Prostate gland (tissue), 2 donors: ENCODE measurements around the gene PRCP. TPM values are rescaled to one million over a fixed set of nuclear protein-coding genes. Genes with fewer than 3 reads are reported as not detected.

Experiments used
- DNase-seq: peaks from one replicate; pipeline ENCODE4 v3.0.0-alpha.2; 2019; ENCODE audit warnings: low spot score
- H3K27ac ChIP-seq, 2 donors: fragments of 200-600 bp; sonication (generic); 2 replicates each; pipeline ENCODE4 v1.5.1; 2017 to 2019
- H3K27me3 ChIP-seq: fragments of 200-600 bp; sonication (generic); replicated peaks from 2 replicates; pipeline ENCODE4 v1.5.1; 2019; ENCODE audit not compliant: insufficient read depth
- H3K36me3 ChIP-seq, 2 donors: fragments of 200-600 bp; sonication (generic); 1 replicate in 1 of 2; 2 replicates in 1 of 2; pipeline versions ENCODE4 v1.5.1 to v1.8.1; 2017 to 2019
- H3K4me1 ChIP-seq: fragments of 200-600 bp; sonication (generic); replicated peaks from 2 replicates; pipeline ENCODE4 v1.5.1; 2019
- H3K4me3 ChIP-seq, 2 donors: fragments of 200-600 bp; sonication (generic); 2 replicates each; pipeline ENCODE4 v1.5.1; 2017 to 2019
- H3K9me3 ChIP-seq: fragments of 200-600 bp; sonication (generic); 2 replicates; pipeline ENCODE4 v1.5.1; 2017
- POLR2A ChIP-seq: fragments of 450-650 bp; IDR thresholded peaks from one replicate; pipeline ENCODE4 v1.6.1; 2016; ENCODE audit warnings: antibody characterized with exemption, mild to moderate bottlenecking
- POLR2AphosphoS5 ChIP-seq: sonication (generic); formaldehyde crosslinking; IDR thresholded peaks from one replicate; pipeline ENCODE4 v1.6.1; 2017; ENCODE audit warnings: antibody characterized with exemption
- WGBS: methylation state at CpG from one replicate; pipeline ENCODE4 v1.1.5; 2018; 5-methylcytosine and 5-hydroxymethylcytosine counted together
- intact Hi-C: fragments of 100-400 bp; cut with DNase I; formaldehyde crosslinking; loops from one replicate; pipeline ENCODE4 v1.14.2; 2022
- total RNA-seq, 2 donors: library from RNA; depleted of rRNA; stranded (reverse); fragments of >200 nt; gene quantifications; one replicate each; pipeline ENCODE4 v1.1.0, GENCODE V29; 2016
- TF ChIP-seq, protein P1 (sequence below), 4 experiments: fragments of 200-600 bp in 2 of 4; fragments of 450-650 bp in 2 of 4; sonication (generic) in 2 of 4; IDR thresholded peaks; 1 replicate in 3 of 4; 2 replicates in 1 of 4; pipeline ENCODE4 v1.5.1; 2016 to 2019; ENCODE audit warnings: antibody characterized with exemption in 4 of 4, mild to moderate bottlenecking in 2 of 4, moderate library complexity in 2 of 4

The PRCP gene
- total RNA-seq, 2 donors from 2014 or later: 41.8 to 67.7 TPM

DNA sequence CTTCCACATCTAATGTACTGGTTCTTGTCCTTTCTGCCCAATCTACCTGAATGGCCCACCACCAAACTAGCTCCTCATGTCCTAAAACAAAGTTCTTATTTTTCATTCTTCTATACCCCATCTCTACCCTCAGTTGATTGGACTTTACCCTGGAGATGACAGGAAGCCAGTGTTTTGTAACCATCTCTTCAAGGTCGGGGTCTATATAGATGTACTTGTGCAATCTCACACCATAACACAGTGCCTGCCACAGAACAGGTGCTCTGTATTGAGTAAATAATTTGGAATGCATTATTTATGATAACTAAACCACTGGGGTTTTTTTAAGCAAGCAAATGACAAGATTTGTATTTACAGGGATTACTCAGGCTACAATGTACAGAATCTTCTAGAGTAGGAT, 89.9 kb downstream of the PRCP start:
- H3K27me3 ChIP-seq: no peaks in the 10 kb centered on the region
- intact Hi-C loops: no loop called here
- no peaks in the 10 kb centered on the region for H3K36me3 ChIP-seq
- no peak overlapping the region for H3K27ac ChIP-seq
- TF ChIP-seq POLR2A (no peak), POLR2AphosphoS5 (no peak)
- TF ChIP-seq, protein P1, sequence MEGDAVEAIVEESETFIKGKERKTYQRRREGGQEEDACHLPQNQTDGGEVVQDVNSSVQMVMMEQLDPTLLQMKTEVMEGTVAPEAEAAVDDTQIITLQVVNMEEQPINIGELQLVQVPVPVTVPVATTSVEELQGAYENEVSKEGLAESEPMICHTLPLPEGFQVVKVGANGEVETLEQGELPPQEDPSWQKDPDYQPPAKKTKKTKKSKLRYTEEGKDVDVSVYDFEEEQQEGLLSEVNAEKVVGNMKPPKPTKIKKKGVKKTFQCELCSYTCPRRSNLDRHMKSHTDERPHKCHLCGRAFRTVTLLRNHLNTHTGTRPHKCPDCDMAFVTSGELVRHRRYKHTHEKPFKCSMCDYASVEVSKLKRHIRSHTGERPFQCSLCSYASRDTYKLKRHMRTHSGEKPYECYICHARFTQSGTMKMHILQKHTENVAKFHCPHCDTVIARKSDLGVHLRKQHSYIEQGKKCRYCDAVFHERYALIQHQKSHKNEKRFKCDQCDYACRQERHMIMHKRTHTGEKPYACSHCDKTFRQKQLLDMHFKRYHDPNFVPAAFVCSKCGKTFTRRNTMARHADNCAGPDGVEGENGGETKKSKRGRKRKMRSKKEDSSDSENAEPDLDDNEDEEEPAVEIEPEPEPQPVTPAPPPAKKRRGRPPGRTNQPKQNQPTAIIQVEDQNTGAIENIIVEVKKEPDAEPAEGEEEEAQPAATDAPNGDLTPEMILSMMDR (IDR thresholded peaks at IDR 0.05): no peak
- 82% methylated on average over 1 of the region's 1 CpG for WGBS
- DNase-seq: no peak
- H3K4me1 ChIP-seq: no peaks in the 10 kb centered on the region
- no peak overlapping the region for H3K4me3 ChIP-seq
- H3K9me3 ChIP-seq: no peaks in the 10 kb centered on the region

DNA sequence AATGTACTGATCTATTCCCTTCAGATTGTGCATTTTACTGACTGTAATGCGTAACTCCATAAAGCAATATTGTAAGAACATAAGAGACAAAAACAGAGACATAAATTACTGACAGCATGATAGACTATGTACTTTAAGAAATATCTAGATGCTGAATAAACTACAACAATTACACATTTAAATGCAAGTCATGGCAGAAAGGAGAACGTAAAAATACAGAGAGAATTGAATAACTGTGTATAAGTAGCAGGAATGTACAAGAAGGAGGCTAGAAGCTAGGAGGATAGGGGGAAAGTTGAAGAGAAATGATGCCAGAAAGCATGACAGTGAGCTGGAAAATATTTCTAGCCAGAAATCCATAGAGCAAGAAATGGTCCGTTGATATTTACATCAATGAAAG, 92.6 kb downstream of the PRCP start:
- H3K36me3 ChIP-seq: no peaks in the 10 kb centered on the region
- no peak overlapping the region for H3K4me3 ChIP-seq
- no peak for DNase-seq
- intact Hi-C loops: no loop called here
- H3K27me3 ChIP-seq: no peaks in the 10 kb centered on the region
- no peak for TF ChIP-seq POLR2A
- TF ChIP-seq, protein P1 (IDR thresholded peaks at IDR 0.05): no peak
- no peak for TF ChIP-seq POLR2AphosphoS5
- 88% methylated on average over 3 of the region's 3 CpGs for WGBS
- H3K4me1 ChIP-seq: no peaks in the 10 kb centered on the region
- H3K9me3 ChIP-seq: no peaks in the 10 kb centered on the region
- H3K27ac ChIP-seq: no peak overlapping the region

DNA sequence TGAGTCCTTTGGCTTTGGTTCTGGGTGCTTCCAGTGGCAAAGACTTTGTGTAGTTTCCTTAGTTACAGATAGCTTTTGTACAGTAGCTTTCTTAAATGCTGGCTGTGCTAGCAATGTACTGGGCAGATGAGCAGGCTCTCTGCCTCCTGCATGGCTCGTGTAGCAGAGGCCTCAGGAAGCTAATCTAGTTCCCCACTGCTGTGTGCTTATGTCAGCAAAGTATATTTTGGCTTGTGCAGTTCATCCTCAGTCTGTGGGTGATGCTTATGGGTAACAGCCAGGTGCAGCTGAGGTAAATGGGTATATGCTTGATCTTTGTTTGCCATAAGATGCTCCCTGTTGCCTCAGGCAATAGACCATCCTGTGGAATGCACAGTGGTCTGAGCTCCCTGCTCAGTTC, 97.5 kb downstream of the PRCP start:
- no peaks in the 10 kb centered on the region for H3K27me3 ChIP-seq
- H3K27ac ChIP-seq: no peak overlapping the region
- no peaks in the 10 kb centered on the region for H3K36me3 ChIP-seq
- TF ChIP-seq POLR2AphosphoS5: no peak
- no peaks in the 10 kb centered on the region for H3K9me3 ChIP-seq
- intact Hi-C loops: no loop called here
- H3K4me1 ChIP-seq: no peaks in the 10 kb centered on the region
- H3K4me3 ChIP-seq: no peak overlapping the region
- 65% methylated on average over 1 of the region's 1 CpG for WGBS
- DNase-seq: no peak

DNA sequence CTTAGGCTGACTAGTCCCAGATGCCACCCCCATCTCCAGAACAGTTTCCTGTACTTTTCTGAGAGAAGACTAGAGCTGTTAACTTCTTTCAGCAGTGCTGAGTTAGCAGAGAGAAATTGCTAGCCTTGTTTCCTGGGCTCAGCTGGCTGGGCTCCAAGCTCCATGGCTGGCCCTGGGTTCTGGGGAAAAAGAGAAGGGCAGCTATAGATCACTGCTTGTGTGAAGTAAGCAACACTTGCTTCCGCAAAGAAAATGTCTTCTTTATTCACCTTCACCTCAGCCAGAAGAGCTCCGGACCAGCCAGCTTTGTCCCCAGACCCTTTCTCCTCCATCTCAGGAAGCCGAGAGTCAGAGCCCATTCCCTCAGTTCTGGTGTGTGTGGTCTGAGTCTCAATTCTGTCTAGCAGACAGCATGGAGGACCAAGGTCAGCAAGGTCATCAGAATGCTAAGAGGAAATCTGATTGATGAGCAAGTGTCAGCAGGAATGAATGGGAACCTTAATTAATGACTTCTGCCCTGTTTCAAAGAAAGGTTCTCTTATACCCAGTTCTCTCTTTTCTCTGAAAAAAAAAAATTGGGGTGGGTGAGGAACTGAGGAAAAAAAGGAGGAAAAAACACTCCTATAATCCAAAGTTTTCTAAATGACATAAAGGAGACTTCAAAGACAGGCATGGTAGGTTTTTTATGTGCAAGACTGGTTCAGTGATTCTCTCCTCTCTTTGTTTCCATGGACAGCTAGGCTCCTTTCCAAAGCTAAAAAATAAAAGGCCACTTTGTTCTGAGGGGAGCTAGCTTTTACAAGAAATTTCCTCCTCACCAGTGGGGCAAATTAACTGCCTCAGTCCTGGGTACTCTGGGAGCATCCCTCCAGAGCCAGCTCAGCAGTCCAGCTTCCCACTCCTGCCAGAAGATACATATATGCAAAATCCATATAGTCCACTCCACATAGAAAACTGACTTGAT, 103.0 kb downstream of the PRCP start:
- Histone ChIP-seq H3K4me3 (no peak overlapping the region), H3K4me1 (no peaks in the 10 kb centered on the region), H3K27ac (no peak overlapping the region), H3K9me3 (no peaks in the 10 kb centered on the region), H3K27me3 (no peaks in the 10 kb centered on the region), H3K36me3 (no peaks in the 10 kb centered on the region)
- intact Hi-C loops: no loop called here
- no peak for DNase-seq
- TF ChIP-seq POLR2AphosphoS5 (no peak), POLR2A (no peak)
- TF ChIP-seq, protein P1 (IDR thresholded peaks at IDR 0.05): no peak
- 47% methylated on average over 3 of the region's 3 CpGs for WGBS

DNA sequence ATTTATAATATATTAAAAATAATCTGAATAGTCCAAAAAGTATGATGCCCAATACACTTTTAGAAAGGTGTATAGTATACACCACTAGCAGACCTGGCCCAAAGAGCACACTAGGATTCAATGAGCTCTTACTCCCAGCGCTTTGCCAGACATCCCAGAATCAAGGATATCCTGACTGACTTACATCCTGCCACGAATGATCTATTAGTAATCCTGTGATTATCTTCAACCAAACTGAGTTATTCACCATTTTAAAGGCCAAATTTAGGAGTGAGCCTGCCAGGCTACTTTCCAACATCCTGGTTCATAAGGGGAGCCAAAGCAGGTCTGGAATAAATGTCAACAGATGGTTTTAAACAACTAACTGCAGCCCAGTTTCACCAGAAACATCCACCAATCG, 105.7 kb downstream of the PRCP start:
- DNase-seq: no peak
- 67% methylated on average over 3 of the region's 3 CpGs for WGBS
- intact Hi-C loops: no loop called here
- no peak overlapping the region for H3K4me3 ChIP-seq
- no peaks in the 10 kb centered on the region for H3K27me3 ChIP-seq
- TF ChIP-seq POLR2AphosphoS5 (no peak), POLR2A (no peak)
- TF ChIP-seq, protein P1 (IDR thresholded peaks at IDR 0.05): no peak
- H3K36me3 ChIP-seq: no peaks in the 10 kb centered on the region
- no peaks in the 10 kb centered on the region for H3K9me3 ChIP-seq
- H3K27ac ChIP-seq: no peak overlapping the region
- no peaks in the 10 kb centered on the region for H3K4me1 ChIP-seq
